ENCODE data around the gene ARF1.

GRCh38 chr1:228061411-228062084 is 21.0 kb upstream of the ARF1 start:
- TF ChIP-seq MAX (CRISPR knock-in tag; IDR thresholded peaks at IDR 0.05) (no peak), MXD4 (CRISPR knock-in tag; IDR thresholded peaks at IDR 0.05; ENCODE audit: borderline replicate concordance) (no peak), NR1H2 (CRISPR knock-in tag; IDR thresholded peaks at IDR 0.05) (no peak), PRDM15 (CRISPR knock-in tag; IDR thresholded peaks at IDR 0.05) (no peak), CTCF (IDR thresholded peaks at IDR 0.05) (no peak), NFE2L1 (CRISPR knock-in tag; IDR thresholded peaks at IDR 0.05) (no peak), NFYB (CRISPR knock-in tag; conservative IDR thresholded peaks at IDR 0.05; ENCODE audit: low read depth) (no peak), SMAD3 (CRISPR knock-in tag; IDR thresholded peaks at IDR 0.05; ENCODE audit: borderline replicate concordance) (no peak), ZBTB43 (CRISPR knock-in tag; IDR thresholded peaks at IDR 0.05) (no peak)

Data from WTC11 (cell line).